Nephron (organoid): ENCODE data around the gene L1CAM.

Experiments
- H3K27ac Mint-ChIP-seq, 3 experiments: 2 replicates each; pipeline ENCODE4 v1.8.0; 2020; ENCODE audit warnings: mixed read lengths in 3 of 3, mild to moderate bottlenecking in 2 of 3, moderate library complexity in 1 of 3
- H3K27me3 Mint-ChIP-seq: 2 replicates; pipeline ENCODE4 v1.8.0; 2021; ENCODE audit warnings: low read depth, mild to moderate bottlenecking, moderate library complexity, mixed read lengths
- H3K36me3 Mint-ChIP-seq: 2 replicates; pipeline ENCODE4 v1.8.0; 2020; ENCODE audit warnings: low read depth, mixed read lengths
- H3K4me1 Mint-ChIP-seq: 2 replicates; pipeline ENCODE4 v1.8.0; 2020; ENCODE audit warnings: mixed read lengths
- H3K4me3 Mint-ChIP-seq, 3 experiments: 2 replicates each; pipeline ENCODE4 v1.8.0; 2020; ENCODE audit warnings: mild to moderate bottlenecking in 3 of 3, mixed read lengths in 3 of 3, moderate library complexity in 2 of 3
- H3K9me3 Mint-ChIP-seq: 2 replicates; pipeline ENCODE4 v1.8.0; 2020; ENCODE audit warnings: mixed read lengths
- CTCF ChIP-seq, 3 experiments: fragments of 200-600 bp; sonication (generic); IDR thresholded peaks; one replicate each; pipeline ENCODE4 v1.5.0; 2021; ENCODE audit warnings: antibody characterized with exemption in 3 of 3; ENCODE audit not compliant: unreplicated experiment in 3 of 3

L1CAM gene

GRCh38 chrX:153889123-153889522 lies 3.1 kb upstream of the L1CAM start:
- peaks cover 34% of the 10 kb centered on the region for H3K27me3 Mint-ChIP-seq
- no peaks in the 10 kb centered on the region for H3K4me1 Mint-ChIP-seq
- peaks cover 34% of the 10 kb centered on the region for H3K9me3 Mint-ChIP-seq
- H3K36me3 Mint-ChIP-seq, result no peaks in the 10 kb centered on the region
- H3K27ac Mint-ChIP-seq, result no peak overlapping the region
- H3K4me3 Mint-ChIP-seq, result no peak overlapping the region
- no peak for TF ChIP-seq CTCF (IDR thresholded peaks at IDR 0.05; ENCODE audit: unreplicated experiment in 3 of 3)

GRCh38 chrX:153888344-153888743 lies 2.4 kb upstream of the L1CAM start:
- Mint-ChIP-seq H3K4me1 (no peaks in the 10 kb centered on the region), H3K27me3 (peaks cover 35% of the 10 kb centered on the region), H3K9me3 (peaks cover 29% of the 10 kb centered on the region), H3K27ac (no peak overlapping the region), H3K36me3 (no peaks in the 10 kb centered on the region), H3K4me3 (no peak overlapping the region)
- no peak for TF ChIP-seq CTCF (IDR thresholded peaks at IDR 0.05; ENCODE audit: unreplicated experiment in 3 of 3)

- Mint-ChIP-seq H3K4me1 (no peaks in the 10 kb centered on the region), H3K9me3 (peaks cover 21% of the 10 kb centered on the region), H3K4me3 (peak overlapping the region in 2 of 3 experiments; percentile 15 to 28), H3K36me3 (no peaks in the 10 kb centered on the region), H3K27me3 (peaks cover 41% of the 10 kb centered on the region), H3K27ac (no peak overlapping the region)
- TF ChIP-seq CTCF (IDR thresholded peaks at IDR 0.05; ENCODE audit: unreplicated experiment in 3 of 3), result no peak
These were observed 1.4 kb upstream of the L1CAM start for GRCh38 chrX:153887385-153887784.

- no peak for TF ChIP-seq CTCF (IDR thresholded peaks at IDR 0.05; ENCODE audit: unreplicated experiment in 3 of 3)
- H3K9me3 Mint-ChIP-seq, result peaks cover 20% of the 10 kb centered on the region
- no peaks in the 10 kb centered on the region for H3K36me3 Mint-ChIP-seq
- H3K27ac Mint-ChIP-seq, result peak overlapping the region in 1 of 3 experiments; percentile 66
- peaks cover 45% of the 10 kb centered on the region for H3K27me3 Mint-ChIP-seq
- H3K4me1 Mint-ChIP-seq, result no peaks in the 10 kb centered on the region
- H3K4me3 Mint-ChIP-seq, result peak overlapping the region in 2 of 3 experiments; percentile 70 to 72
These were observed 942 bp upstream of the L1CAM start for GRCh38 chrX:153886915-153887314.

- Mint-ChIP-seq H3K27me3 (peaks cover 45% of the 10 kb centered on the region), H3K9me3 (peaks cover 20% of the 10 kb centered on the region)
- no peak for TF ChIP-seq CTCF (IDR thresholded peaks at IDR 0.05; ENCODE audit: unreplicated experiment in 3 of 3)
These were observed 675 bp downstream of the L1CAM start for GRCh38 chrX:153885208-153885787.

GRCh38 chrX:153884590-153884989 lies 1.4 kb downstream of the L1CAM start:
- Mint-ChIP-seq H3K27ac (no peak overlapping the region), H3K9me3 (peaks cover 22% of the 10 kb centered on the region), H3K36me3 (no peaks in the 10 kb centered on the region), H3K27me3 (peaks cover 45% of the 10 kb centered on the region), H3K4me1 (no peaks in the 10 kb centered on the region), H3K4me3 (peak overlapping the region; percentile 47 to 66 (median 63))
- TF ChIP-seq CTCF (IDR thresholded peaks at IDR 0.05; ENCODE audit: unreplicated experiment in 3 of 3), result no peak

More at GRCh38 chrX:153885208-153885787, 675 bp downstream of the L1CAM start:
- Mint-ChIP-seq H3K36me3 (no peaks in the 10 kb centered on the region), H3K4me3 (peak overlapping the region; percentile 38 to 66 (median 47)), H3K27ac (no peak overlapping the region), H3K4me1 (no peaks in the 10 kb centered on the region)
